ENCODE data around the gene TMCC3. TPM values are rescaled to one million over a fixed set of nuclear protein-coding genes. Genes with fewer than 3 reads are reported as not detected.

The TMCC3 gene
- total RNA-seq, 2 donors from 2014 or later: 2.5 to 4.2 TPM

DNA sequence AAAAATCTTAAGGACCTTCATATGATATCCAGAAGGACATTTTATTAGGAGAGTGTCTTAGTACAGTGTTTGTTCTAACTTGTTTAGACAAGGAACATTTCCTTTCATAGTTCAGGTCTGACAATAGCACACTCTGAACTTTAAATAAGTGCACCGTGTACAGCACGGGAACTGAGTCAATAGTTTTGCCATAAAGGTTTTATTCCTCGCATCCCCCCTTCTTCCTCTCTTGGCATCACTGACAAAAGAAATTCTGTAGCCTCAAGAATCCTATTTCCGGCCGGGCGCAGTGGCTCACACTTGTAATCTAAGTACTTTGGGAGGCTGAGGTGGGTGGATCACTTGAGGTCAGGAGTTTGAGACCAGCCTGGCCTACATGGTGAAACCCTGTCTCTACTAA, 58.3 kb downstream of the TMCC3 start:
- H3K4me1 Mint-ChIP-seq: peaks cover 26% of the 10 kb centered on the region
- Histone ChIP-seq H3K4me1 (ENCODE audit: control insufficient read depth, insufficient read depth, low read length) (peaks cover 11% of the 10 kb centered on the region), H3K9ac (ENCODE audit: extremely low read depth, low read length, poor library complexity, severe bottlenecking) (no peak overlapping the region), H3K36me3 (ENCODE audit: control insufficient read depth, insufficient read depth, low read length) (no peaks in the 10 kb centered on the region), H3K27ac (ENCODE audit: low read depth, low read length) (no peak overlapping the region), H3K27me3 (ENCODE audit: control insufficient read depth, insufficient read depth, low read length, poor library complexity, severe bottlenecking) (no peaks in the 10 kb centered on the region), H3K4me3 (ENCODE audit: low read length) (no peak overlapping the region), H3K9me3 (ENCODE audit: control insufficient read depth, low read length) (no peaks in the 10 kb centered on the region)
- H3K9me3 Mint-ChIP-seq: no peaks in the 10 kb centered on the region
- H3K4me3 Mint-ChIP-seq: no peak overlapping the region
- WGBS, 2 experiments (ENCODE audit: insufficient coverage in 1 of 2, insufficient read length in 1 of 2): 73 to 91% methylated on average over 6 of the region's 6 CpGs
- TF ChIP-seq, protein P1, sequence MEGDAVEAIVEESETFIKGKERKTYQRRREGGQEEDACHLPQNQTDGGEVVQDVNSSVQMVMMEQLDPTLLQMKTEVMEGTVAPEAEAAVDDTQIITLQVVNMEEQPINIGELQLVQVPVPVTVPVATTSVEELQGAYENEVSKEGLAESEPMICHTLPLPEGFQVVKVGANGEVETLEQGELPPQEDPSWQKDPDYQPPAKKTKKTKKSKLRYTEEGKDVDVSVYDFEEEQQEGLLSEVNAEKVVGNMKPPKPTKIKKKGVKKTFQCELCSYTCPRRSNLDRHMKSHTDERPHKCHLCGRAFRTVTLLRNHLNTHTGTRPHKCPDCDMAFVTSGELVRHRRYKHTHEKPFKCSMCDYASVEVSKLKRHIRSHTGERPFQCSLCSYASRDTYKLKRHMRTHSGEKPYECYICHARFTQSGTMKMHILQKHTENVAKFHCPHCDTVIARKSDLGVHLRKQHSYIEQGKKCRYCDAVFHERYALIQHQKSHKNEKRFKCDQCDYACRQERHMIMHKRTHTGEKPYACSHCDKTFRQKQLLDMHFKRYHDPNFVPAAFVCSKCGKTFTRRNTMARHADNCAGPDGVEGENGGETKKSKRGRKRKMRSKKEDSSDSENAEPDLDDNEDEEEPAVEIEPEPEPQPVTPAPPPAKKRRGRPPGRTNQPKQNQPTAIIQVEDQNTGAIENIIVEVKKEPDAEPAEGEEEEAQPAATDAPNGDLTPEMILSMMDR (conservative IDR thresholded peaks at IDR 0.05): no peak
- H3K27me3 Mint-ChIP-seq (ENCODE audit: insufficient read depth): peaks cover 2% of the 10 kb centered on the region
- no peak for DNase-seq
- no peak overlapping the region for H3K27ac Mint-ChIP-seq
- H3K36me3 Mint-ChIP-seq (ENCODE audit: low read depth): no peaks in the 10 kb centered on the region

GRCh38 chr12:94590428-94590827, 59.9 kb downstream of the TMCC3 start:
- H3K36me3 ChIP-seq (ENCODE audit: control insufficient read depth, insufficient read depth, low read length): no peaks in the 10 kb centered on the region
- peak; percentile 76 for DNase-seq
- Mint-ChIP-seq H3K27me3 (ENCODE audit: insufficient read depth) (peaks cover 2% of the 10 kb centered on the region), H3K9me3 (no peaks in the 10 kb centered on the region), H3K4me1 (peaks cover 24% of the 10 kb centered on the region), H3K4me3 (no peak overlapping the region), H3K36me3 (ENCODE audit: low read depth) (no peaks in the 10 kb centered on the region), H3K27ac (no peak overlapping the region)
- H3K9me3 ChIP-seq (ENCODE audit: control insufficient read depth, low read length): no peaks in the 10 kb centered on the region
- 58% methylated on average over 6 to 8 of the region's 8 CpGs for WGBS, 2 experiments (ENCODE audit: insufficient coverage in 1 of 2, insufficient read length in 1 of 2)
- no peak overlapping the region for H3K27ac ChIP-seq (ENCODE audit: low read depth, low read length)
- no peak overlapping the region for H3K4me3 ChIP-seq (ENCODE audit: low read length)
- H3K4me1 ChIP-seq (ENCODE audit: control insufficient read depth, insufficient read depth, low read length): peaks cover 11% of the 10 kb centered on the region
- H3K27me3 ChIP-seq (ENCODE audit: control insufficient read depth, insufficient read depth, low read length, poor library complexity, severe bottlenecking): no peaks in the 10 kb centered on the region
- H3K9ac ChIP-seq (ENCODE audit: extremely low read depth, low read length, poor library complexity, severe bottlenecking): no peak overlapping the region
- TF ChIP-seq, protein P1 (conservative IDR thresholded peaks at IDR 0.05): no peak

- Mint-ChIP-seq H3K4me1 (peaks cover 23% of the 10 kb centered on the region), H3K27ac (no peak overlapping the region), H3K4me3 (no peak overlapping the region), H3K9me3 (no peaks in the 10 kb centered on the region), H3K27me3 (ENCODE audit: insufficient read depth) (peaks cover 2% of the 10 kb centered on the region), H3K36me3 (ENCODE audit: low read depth) (no peaks in the 10 kb centered on the region)
- H3K27ac ChIP-seq (ENCODE audit: low read depth, low read length): no peak overlapping the region
- no peaks in the 10 kb centered on the region for H3K27me3 ChIP-seq (ENCODE audit: control insufficient read depth, insufficient read depth, low read length, poor library complexity, severe bottlenecking)
- H3K9ac ChIP-seq (ENCODE audit: extremely low read depth, low read length, poor library complexity, severe bottlenecking): no peak overlapping the region
- WGBS, 2 experiments (ENCODE audit: insufficient coverage in 1 of 2, insufficient read length in 1 of 2): 91 to 97% methylated on average over 5 of the region's 5 CpGs
- no peaks in the 10 kb centered on the region for H3K36me3 ChIP-seq (ENCODE audit: control insufficient read depth, insufficient read depth, low read length)
- TF ChIP-seq, protein P1 (conservative IDR thresholded peaks at IDR 0.05): no peak
- no peak overlapping the region for H3K4me3 ChIP-seq (ENCODE audit: low read length)
- peaks cover 11% of the 10 kb centered on the region for H3K4me1 ChIP-seq (ENCODE audit: control insufficient read depth, insufficient read depth, low read length)
- no peak for DNase-seq
- H3K9me3 ChIP-seq (ENCODE audit: control insufficient read depth, low read length): no peaks in the 10 kb centered on the region
Observed at GRCh38 chr12:94589591-94590001, 60.8 kb downstream of the TMCC3 start.

Data from endodermal cell (in vitro differentiated cells).